Measurements from ENCODE around the gene CCDC57. TPM values are rescaled to one million over a fixed set of nuclear protein-coding genes. Genes with fewer than 3 reads are reported as not detected.
A peak's percentile ranks its signal among the peaks of the same experiment; 100 is the strongest.

The CCDC57 gene
- total and polyA plus RNA-seq, 2 experiments from 2014 or later: 15.7 to 29.8 TPM

DNA sequence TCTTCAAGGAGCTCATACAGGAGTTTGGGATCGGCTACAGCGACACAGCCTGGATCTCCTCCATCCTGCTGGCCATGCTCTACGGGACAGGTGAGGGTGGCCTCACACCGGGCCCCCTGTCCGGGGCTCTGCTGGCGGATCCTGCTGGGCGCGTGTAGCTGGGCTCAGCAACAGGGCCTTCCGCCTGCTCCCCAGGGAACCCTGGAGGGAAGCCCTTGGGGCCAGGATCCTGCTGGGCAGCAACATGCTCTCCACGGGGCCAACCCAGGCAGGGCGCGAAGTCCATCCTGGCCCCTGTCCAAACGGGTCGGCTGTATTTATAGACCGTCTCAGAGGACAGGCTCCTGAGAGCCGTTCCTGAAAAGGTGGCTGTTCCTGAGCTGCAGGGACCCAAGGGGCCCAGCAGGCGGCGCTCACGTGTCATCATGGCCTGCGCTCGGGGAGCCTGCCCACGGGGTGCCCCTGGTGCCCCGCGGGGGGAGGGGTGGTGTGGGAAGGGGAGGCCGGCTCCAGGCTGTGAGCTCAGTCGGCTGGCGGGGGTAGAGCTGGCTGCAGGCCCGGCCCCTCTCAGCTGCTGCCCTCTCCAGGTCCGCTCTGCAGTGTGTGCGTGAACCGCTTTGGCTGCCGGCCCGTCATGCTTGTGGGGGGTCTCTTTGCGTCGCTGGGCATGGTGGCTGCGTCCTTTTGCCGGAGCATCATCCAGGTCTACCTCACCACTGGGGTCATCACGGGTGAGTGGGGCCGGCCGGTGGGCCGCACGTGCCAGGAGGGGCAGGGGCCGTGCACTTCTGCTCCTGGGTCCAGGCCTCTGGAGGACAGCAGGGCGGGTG, 23.7 kb upstream of the CCDC57 start:
- Histone ChIP-seq H3K4me3 (no peak overlapping the region), H4K20me1 (ENCODE audit: insufficient read depth, poor library complexity, severe bottlenecking) (peaks cover 22% of the 10 kb centered on the region), H3K27me3 (no peaks in the 10 kb centered on the region), H3K4me1 (ENCODE audit: insufficient read depth) (peaks cover 47% of the 10 kb centered on the region), H3K9me2 (replicated peaks; ENCODE audit: insufficient read depth) (no peaks in the 10 kb centered on the region), H3K4me2 (peak overlapping the region; percentile 64), H3K36me3 (replicated peaks; ENCODE audit: insufficient read depth, low read depth) (no peaks in the 10 kb centered on the region), H3K9me3 (ENCODE audit: low read depth) (no peaks in the 10 kb centered on the region), H3K79me2 (peaks cover 28% of the 10 kb centered on the region), H3K27ac (peak overlapping the region; percentile 80), H2AFZ (no peak overlapping the region)
- 49% methylated on average over 42 of the region's 44 CpGs for WGBS (ENCODE audit: low lambda C conversion rate, missing lambda C conversion rate)
- peak; percentile 87 for DNase-seq (ENCODE audit: low spot score)
- no peak for TF ChIP-seq EZH2 (IDR thresholded peaks at IDR 0.05; ENCODE audit: borderline replicate concordance)
- TF ChIP-seq, protein P1, sequence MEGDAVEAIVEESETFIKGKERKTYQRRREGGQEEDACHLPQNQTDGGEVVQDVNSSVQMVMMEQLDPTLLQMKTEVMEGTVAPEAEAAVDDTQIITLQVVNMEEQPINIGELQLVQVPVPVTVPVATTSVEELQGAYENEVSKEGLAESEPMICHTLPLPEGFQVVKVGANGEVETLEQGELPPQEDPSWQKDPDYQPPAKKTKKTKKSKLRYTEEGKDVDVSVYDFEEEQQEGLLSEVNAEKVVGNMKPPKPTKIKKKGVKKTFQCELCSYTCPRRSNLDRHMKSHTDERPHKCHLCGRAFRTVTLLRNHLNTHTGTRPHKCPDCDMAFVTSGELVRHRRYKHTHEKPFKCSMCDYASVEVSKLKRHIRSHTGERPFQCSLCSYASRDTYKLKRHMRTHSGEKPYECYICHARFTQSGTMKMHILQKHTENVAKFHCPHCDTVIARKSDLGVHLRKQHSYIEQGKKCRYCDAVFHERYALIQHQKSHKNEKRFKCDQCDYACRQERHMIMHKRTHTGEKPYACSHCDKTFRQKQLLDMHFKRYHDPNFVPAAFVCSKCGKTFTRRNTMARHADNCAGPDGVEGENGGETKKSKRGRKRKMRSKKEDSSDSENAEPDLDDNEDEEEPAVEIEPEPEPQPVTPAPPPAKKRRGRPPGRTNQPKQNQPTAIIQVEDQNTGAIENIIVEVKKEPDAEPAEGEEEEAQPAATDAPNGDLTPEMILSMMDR (IDR thresholded peaks at IDR 0.05; ENCODE audit: poor library complexity): peak; percentile 92

DNA sequence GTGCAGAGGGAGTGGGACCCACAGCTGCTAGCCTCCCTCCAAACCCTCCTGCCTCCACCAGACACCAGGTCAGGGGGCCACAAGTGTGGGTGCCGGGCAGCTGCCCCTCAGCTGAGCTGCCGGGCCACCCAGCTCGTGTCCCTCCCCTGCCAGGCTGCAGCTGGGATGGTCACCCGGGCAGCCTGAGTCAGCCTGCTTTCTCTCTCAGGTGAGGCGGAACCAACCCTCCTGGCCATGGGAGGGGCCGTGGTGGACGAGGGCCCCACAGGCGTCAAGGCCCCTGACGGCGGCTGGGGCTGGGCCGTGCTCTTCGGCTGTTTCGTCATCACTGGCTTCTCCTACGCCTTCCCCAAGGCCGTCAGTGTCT, 23.1 kb upstream of the CCDC57 start:
- peak overlapping the region; percentile 80 for H3K27ac ChIP-seq
- peaks cover 46% of the 10 kb centered on the region for H3K4me1 ChIP-seq (ENCODE audit: insufficient read depth)
- peaks cover 27% of the 10 kb centered on the region for H3K79me2 ChIP-seq
- peaks cover 17% of the 10 kb centered on the region for H4K20me1 ChIP-seq (ENCODE audit: insufficient read depth, poor library complexity, severe bottlenecking)
- no peaks in the 10 kb centered on the region for H3K36me3 ChIP-seq (replicated peaks; ENCODE audit: insufficient read depth, low read depth)
- TF ChIP-seq EZH2phosphoT487 (IDR thresholded peaks at IDR 0.05; ENCODE audit: low read depth, severe bottlenecking, unreplicated experiment) (no peak), EZH2 (IDR thresholded peaks at IDR 0.05; ENCODE audit: borderline replicate concordance) (no peak)
- TF ChIP-seq, protein P1 (IDR thresholded peaks at IDR 0.05; ENCODE audit: poor library complexity): no peak
- H3K4me3 ChIP-seq: no peak overlapping the region
- no peak overlapping the region for H2AFZ ChIP-seq
- no peaks in the 10 kb centered on the region for H3K9me3 ChIP-seq (ENCODE audit: low read depth)
- 65% methylated on average over 14 of the region's 15 CpGs for WGBS (ENCODE audit: low lambda C conversion rate, missing lambda C conversion rate)
- no peaks in the 10 kb centered on the region for H3K27me3 ChIP-seq
- peak overlapping the region; percentile 64 for H3K4me2 ChIP-seq
- H3K9me2 ChIP-seq (replicated peaks; ENCODE audit: insufficient read depth): no peaks in the 10 kb centered on the region
- peak; percentile 63 for DNase-seq (ENCODE audit: low spot score)

DNA sequence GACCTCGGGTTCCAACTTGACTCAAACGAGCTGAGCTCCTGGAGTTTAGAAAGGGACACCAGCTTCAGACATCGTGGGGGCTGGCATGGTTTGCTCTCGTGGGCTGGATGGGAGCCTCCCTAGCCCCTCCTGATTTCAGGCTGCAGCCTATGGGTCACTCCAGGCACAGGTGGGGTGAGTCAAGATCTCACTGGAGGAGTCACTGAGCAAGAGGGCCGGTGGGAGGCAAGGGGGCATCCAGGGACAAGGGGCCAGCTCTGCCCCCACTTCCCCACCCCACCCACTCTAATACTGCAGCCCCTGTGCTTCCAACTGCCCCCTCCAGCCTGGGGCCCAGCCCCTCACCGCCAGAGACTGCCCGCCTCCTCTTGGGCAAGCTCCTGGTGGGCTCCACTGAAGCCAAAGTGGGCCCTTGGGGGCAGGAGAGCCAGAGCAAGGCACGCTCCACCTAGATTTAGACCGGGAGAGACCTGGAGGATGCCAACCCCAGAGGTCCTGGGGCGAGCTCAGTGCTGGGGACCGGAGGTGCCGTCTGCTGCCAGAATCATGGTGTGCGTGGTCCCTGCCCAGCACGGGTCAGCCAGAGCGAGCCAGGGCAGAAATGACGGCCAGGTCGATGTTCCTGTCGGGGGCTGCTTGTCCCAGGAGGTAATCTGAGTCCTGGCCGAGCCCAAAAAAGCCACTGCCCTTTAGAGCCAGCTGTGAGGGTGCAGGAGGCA, 22.6 kb upstream of the CCDC57 start:
- TF ChIP-seq EZH2 (IDR thresholded peaks at IDR 0.05; ENCODE audit: borderline replicate concordance) (no peak), EZH2phosphoT487 (IDR thresholded peaks at IDR 0.05; ENCODE audit: low read depth, severe bottlenecking, unreplicated experiment) (no peak)
- TF ChIP-seq, protein P1 (IDR thresholded peaks at IDR 0.05; ENCODE audit: poor library complexity): no peak
- Histone ChIP-seq H3K9me2 (replicated peaks; ENCODE audit: insufficient read depth) (no peaks in the 10 kb centered on the region), H3K4me2 (peak overlapping the region; percentile 64), H3K27ac (peak overlapping the region; percentile 80), H3K36me3 (replicated peaks; ENCODE audit: insufficient read depth, low read depth) (no peaks in the 10 kb centered on the region), H3K79me2 (peaks cover 30% of the 10 kb centered on the region), H3K9me3 (ENCODE audit: low read depth) (no peaks in the 10 kb centered on the region), H3K4me3 (no peak overlapping the region), H3K27me3 (no peaks in the 10 kb centered on the region), H2AFZ (no peak overlapping the region), H3K4me1 (ENCODE audit: insufficient read depth) (peaks cover 50% of the 10 kb centered on the region), H4K20me1 (ENCODE audit: insufficient read depth, poor library complexity, severe bottlenecking) (peaks cover 17% of the 10 kb centered on the region)
- no peak for DNase-seq (ENCODE audit: low spot score)
- 82% methylated on average over 19 of the region's 19 CpGs for WGBS (ENCODE audit: low lambda C conversion rate, missing lambda C conversion rate)

Data from hepatocyte (in vitro differentiated cells).